AG08396 (cell line): ENCODE results near the gene ZNF557.

Experiments
- DNase-seq: peaks from one replicate; pipeline ENCODE4 v3.0.0; 2012; ENCODE audit warnings: low spot score, mixed read lengths

ZNF557 gene

DNA sequence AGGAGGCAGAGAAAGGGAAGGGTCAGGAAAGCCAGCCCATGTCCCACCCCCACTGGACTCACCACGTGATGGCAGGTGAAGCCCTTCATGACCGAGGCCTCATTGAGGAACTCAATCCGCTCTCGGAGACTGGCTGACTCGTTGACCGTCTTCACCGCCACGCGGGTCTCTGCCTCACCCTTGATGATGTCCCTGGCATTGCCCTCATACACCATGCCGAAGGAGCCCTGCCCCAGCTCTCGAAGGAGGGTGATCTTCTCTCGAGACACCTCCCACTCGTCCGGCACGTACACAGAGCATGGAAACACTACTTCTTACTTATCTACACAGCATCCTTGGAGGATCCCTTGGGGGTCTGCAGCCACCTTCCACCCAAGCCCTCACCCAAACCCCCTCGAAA lies 55.7 kb downstream of the ZNF557 start:
- no peak for DNase-seq

DNA sequence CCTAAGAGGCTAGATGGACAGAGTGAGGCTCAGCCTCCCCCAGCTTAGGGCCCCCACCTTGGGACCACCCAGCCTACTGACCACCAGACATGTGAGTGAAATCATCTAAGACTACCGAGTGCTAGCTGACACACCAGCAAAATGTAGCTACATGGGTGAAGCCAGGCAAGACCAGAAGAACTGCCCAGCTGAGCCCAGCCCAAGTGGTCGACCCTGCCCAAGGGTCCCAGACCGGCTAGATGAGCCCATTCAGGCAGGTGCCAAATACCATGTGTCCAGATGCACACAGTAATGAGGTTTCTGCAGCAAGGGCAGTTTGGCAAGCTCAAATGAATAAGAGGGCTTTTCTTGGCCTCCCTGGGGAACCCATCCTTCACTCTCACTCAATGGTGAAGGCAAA lies 56.6 kb downstream of the ZNF557 start:
- no peak for DNase-seq

DNA sequence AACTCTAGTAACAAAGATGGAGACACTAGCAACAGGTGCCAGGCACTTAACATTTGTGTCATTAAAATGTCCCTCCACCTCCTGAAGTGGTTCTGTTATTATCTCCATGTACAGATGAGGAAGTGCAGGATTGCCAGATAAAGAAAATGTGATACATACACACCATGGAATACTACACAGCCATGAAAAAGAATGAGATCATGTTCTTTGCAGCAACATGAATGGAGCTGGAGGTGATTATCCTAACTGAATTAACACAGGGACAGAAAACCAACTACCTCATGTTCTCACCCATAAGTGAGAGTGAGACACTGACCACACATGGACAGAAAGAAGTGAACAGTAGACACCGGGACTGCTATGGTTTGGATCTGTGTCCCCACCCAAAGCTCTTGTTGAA lies 60.5 kb downstream of the ZNF557 start:
- no peak for DNase-seq

DNA sequence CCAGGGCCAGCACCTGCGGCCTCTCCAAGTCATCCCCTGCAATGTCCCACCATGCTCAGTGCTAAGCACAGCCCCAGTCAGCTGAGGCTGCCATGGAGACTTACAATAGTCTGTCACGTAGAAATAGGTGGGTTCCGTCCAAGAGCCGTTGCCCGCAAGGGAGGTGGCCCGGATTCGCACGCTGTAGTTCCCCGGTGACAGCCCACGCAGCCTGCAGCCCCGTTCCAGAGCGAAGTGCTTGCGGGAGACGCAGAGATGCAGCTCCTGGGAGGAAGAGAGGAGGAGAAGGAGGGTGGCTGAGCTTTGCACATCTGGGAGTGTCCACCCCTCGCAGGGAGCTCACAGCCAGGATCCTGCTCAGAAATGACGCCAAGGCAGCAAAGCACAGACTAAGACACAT lies 62.6 kb downstream of the ZNF557 start:
- no peak for DNase-seq

DNA sequence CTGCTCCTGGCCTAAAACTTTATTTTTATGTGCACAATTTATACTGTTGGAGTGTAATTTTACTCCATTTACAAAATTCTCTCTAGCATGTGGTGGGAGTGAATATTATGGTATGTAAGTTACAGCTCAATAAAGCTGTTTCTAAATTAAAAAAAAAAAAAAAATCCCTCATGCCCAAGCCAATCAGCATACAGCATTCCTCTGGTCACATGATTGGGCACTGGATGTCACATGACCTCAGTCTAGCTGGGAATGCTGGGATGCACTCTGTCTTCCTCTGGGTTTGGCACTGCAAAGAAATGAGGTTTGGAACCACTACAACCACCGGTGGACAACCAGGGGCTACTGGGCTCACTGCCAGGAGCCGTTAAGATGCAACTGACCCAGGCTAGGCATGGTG lies 67.6 kb downstream of the ZNF557 start:
- DNase-seq: no peak
